ENCODE measurements around the gene RNU2-63P. TPM values are rescaled to one million over a fixed set of nuclear protein-coding genes. Genes with fewer than 3 reads are reported as not detected.
"Not testable (repeated sequence)": the region's sequence is repeated elsewhere in the genome, so short reads cannot be mapped to it uniquely, and the experiment has no call there.

Gene RNU2-63P
- total and polyA plus RNA-seq, 12 donors: 4.9 to 45.8 (median 15.2) TPM; not detected in 9

DNA sequence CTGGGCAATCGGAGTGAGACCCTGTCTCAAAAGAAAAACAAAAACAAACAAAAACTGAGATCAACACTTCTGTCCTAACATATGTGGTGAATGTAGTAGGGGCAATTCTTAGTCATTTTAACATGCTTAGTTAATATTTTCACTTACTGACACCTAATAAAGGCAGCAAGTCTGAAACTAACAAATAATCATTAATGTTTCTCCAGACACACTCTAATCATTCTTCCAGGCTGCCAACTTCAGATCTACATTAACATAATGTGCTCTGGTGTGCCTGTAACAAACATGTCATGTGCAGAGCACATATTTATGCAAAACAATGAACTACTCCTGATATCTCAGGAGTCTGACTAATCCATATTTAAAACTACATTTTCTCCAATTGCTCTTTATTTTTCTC is 33.3 kb upstream of the RNU2-63P start:
- intact Hi-C loops (cut with DNase I): no loop called here

DNA sequence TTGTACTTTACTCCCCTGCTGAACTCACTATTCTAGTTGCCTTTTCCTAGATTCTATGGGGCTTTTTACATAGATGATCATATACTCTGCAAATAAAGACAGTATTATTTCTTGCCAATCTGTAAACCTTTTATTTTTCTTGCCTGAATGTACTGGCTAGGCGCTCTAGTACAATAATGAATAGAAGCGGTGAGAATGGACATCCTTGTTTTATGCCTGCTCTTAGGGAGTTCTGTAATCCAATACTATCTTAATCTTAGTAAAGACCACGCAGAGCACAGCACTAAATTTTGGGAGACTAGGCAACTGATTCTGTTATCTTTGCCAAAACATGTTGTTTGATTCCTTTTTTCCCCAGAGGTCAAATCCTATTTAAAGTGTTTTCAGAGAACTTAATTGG is 32.2 kb upstream of the RNU2-63P start:
- no peaks in the 10 kb centered on the region for H3K9me3 ChIP-seq (replicated peaks in 1 of 3)
- no peak overlapping the region for H3K4me3 ChIP-seq
- DNase-seq: no peak
- 82 to 97% (median 90%) methylated on average over 3 of the region's 3 CpGs for WGBS, 4 donors
- H3K4me1 ChIP-seq (replicated peaks in 1 of 2): peaks cover 8 to 20% of the 10 kb centered on the region in 2 donors
- TF ChIP-seq, protein P1, sequence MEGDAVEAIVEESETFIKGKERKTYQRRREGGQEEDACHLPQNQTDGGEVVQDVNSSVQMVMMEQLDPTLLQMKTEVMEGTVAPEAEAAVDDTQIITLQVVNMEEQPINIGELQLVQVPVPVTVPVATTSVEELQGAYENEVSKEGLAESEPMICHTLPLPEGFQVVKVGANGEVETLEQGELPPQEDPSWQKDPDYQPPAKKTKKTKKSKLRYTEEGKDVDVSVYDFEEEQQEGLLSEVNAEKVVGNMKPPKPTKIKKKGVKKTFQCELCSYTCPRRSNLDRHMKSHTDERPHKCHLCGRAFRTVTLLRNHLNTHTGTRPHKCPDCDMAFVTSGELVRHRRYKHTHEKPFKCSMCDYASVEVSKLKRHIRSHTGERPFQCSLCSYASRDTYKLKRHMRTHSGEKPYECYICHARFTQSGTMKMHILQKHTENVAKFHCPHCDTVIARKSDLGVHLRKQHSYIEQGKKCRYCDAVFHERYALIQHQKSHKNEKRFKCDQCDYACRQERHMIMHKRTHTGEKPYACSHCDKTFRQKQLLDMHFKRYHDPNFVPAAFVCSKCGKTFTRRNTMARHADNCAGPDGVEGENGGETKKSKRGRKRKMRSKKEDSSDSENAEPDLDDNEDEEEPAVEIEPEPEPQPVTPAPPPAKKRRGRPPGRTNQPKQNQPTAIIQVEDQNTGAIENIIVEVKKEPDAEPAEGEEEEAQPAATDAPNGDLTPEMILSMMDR (IDR thresholded peaks at IDR 0.05): no peak
- TF ChIP-seq POLR2A (IDR thresholded peaks at IDR 0.05): no peak
- no peak overlapping the region for H3K27ac ChIP-seq
- H3K27me3 ChIP-seq: no peaks in the 10 kb centered on the region
- no peaks in the 10 kb centered on the region for H3K36me3 ChIP-seq (replicated peaks in 1 of 2)
- intact Hi-C loops (cut with DNase I): no loop called here

More for the DNA sequence above, 33.3 kb upstream of the RNU2-63P start:
- DNase-seq: no peak
- Histone ChIP-seq H3K4me3 (no peak overlapping the region), H3K4me1 (replicated peaks in 1 of 2) (peaks cover 19 to 31% of the 10 kb centered on the region in 2 donors), H3K36me3 (replicated peaks in 1 of 2) (no peaks in the 10 kb centered on the region), H3K9me3 (replicated peaks in 1 of 3) (no peaks in the 10 kb centered on the region), H3K27me3 (no peaks in the 10 kb centered on the region), H3K27ac (no peak overlapping the region)
- 88 to 100% (median 95%) methylated on average over 1 of the region's 1 CpG for WGBS, 4 donors
- TF ChIP-seq, protein P1 (IDR thresholded peaks at IDR 0.05): no peak
- no peak for TF ChIP-seq POLR2A (IDR thresholded peaks at IDR 0.05)

DNA sequence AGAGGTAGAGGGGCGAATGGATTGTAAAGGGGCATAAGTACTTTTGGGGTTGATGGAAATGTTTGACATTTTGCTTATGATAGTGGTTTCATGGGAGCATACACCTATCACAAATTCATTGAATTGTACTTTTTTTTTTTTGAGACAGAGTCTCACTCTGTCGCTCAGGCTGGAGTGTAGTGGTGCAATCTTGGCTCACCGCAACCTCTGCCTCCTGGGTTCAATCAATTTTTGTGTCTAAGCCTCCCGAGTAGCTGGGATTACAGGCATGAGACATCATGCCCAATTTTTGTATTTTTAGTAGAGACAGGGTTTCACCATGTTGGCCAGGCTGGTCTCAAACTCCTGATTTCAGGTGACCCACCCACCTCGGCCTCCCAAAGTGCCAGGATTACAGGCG is 29.2 kb upstream of the RNU2-63P start:
- H3K36me3 ChIP-seq (replicated peaks in 1 of 2); H3K9me3 ChIP-seq (replicated peaks in 1 of 3); DNase-seq; H3K4me1 ChIP-seq (replicated peaks in 1 of 2); H3K4me3 ChIP-seq; H3K27me3 ChIP-seq; H3K27ac ChIP-seq; intact Hi-C loops (cut with DNase I): not testable (repeated sequence)
- 93 to 97% (median 93%) methylated on average over 6 of the region's 6 CpGs for WGBS, 4 donors

DNA sequence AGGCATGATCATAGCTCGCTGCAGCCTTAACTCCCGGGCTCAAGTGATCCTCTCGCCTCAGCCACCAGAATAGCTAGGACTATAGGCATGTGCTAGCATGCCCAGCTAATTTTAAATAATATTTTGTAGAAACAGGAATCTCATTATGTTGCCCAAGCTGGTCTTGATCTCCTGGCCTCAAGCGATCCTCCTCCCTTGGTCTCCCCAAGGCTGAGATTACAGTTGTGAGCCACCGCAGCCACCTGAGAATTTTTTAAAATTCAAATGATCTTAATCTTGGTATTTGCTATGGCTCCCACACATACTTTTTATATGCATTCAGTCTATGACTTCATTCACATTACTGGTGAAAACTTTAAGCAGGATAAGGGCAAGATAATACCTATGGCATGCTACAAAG is 26.1 kb upstream of the RNU2-63P start:
- Histone ChIP-seq H3K27me3 (no peaks in the 10 kb centered on the region), H3K9me3 (replicated peaks in 1 of 3) (no peaks in the 10 kb centered on the region), H3K4me3 (no peak overlapping the region), H3K27ac (no peak overlapping the region), H3K4me1 (replicated peaks in 1 of 2) (peaks cover 0 to 3% of the 10 kb centered on the region in 2 donors), H3K36me3 (replicated peaks in 1 of 2) (no peaks in the 10 kb centered on the region)
- TF ChIP-seq POLR2A (IDR thresholded peaks at IDR 0.05): no peak
- no peak for DNase-seq
- 95 to 99% (median 98%) methylated on average over 5 of the region's 5 CpGs for WGBS, 4 donors
- intact Hi-C loops (cut with DNase I): no loop called here

DNA sequence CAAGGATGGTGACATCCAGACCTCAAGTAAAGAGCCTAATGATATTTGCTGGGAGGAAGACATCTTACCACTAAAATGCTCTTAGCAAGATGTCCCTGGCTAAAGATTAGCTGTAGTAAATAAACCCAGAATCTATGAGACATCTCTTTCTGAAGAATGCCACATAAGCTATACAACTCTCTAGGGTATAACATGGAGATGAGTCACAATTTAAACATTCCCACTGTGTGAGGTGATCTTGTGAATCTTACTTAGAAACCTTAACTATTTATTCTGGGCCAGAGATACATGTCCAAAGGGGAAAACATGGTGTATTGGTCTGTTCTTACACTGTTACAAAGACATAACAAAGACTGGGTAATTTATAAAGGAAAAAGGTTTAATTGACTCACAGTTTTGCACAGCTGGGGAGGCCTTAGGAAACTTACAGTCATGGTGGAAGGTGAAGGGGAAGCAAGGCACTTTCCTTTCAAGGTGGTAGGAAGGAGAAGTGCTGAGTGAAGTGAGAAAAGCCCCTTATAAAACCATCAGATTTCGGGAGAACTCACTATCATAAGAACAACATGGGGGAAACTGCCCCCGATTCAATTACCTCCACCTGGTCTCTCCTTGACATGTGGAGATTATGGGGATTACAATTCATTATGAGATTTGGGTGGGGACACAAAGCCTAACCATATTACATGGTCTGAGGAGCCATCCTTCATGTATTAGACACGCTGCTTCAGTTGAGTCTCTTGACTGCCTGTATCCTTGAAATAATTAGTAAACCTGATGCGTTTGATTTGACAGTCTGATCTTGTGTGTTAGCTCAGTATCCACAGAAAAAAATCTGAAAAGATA is 22.1 kb upstream of the RNU2-63P start:
- no peak overlapping the region for H3K27ac ChIP-seq
- H3K27me3 ChIP-seq: no peaks in the 10 kb centered on the region
- TF ChIP-seq, protein P1 (IDR thresholded peaks at IDR 0.05): no peak
- no peak for TF ChIP-seq POLR2A (IDR thresholded peaks at IDR 0.05)
- peaks cover 9 to 16% of the 10 kb centered on the region in 2 donors for H3K4me1 ChIP-seq (replicated peaks in 1 of 2)
- no peak for DNase-seq
- WGBS, 4 donors: 92 to 98% (median 95%) methylated on average over 4 of the region's 4 CpGs
- H3K9me3 ChIP-seq (replicated peaks in 1 of 3): no peaks in the 10 kb centered on the region
- intact Hi-C loops (cut with DNase I): no loop called here
- H3K4me3 ChIP-seq: no peak overlapping the region
- no peaks in the 10 kb centered on the region for H3K36me3 ChIP-seq (replicated peaks in 1 of 2)

Data from adrenal gland (tissue), 12 donors.